Fibroblast of skin of left biceps (primary cell): Measurements from ENCODE around the gene THSD1.
"Not testable (repeated sequence)": the region's sequence is repeated elsewhere in the genome, so short reads cannot be mapped to it uniquely, and the experiment has no call there.

ENCODE experiments used
- DNase-seq, 2 experiments: peaks; one replicate each; pipeline ENCODE4 v3.0.0-alpha.2; 2013; ENCODE audit warnings: low read depth in 2 of 2

THSD1 gene

DNA sequence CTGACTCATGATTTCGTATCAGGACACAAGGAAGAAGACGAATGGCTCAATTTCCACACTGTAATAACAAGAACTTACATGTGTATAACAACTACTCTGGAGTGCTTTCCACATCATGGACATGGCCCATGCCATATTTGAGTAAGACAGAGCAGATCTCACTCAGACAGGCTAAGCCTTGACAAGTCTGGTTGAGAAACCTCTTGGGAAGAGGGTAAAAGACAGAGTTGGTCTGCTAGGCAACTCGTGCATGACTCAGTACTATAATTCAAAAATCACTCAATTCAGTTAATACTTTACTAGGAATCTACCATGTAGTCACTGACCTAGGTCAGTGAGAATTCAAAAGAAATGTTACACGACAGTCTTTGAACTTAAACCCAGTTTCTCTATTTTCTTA is 5.7 kb upstream of the THSD1 start:
- peak; percentile 19 to 33 for DNase-seq

DNA sequence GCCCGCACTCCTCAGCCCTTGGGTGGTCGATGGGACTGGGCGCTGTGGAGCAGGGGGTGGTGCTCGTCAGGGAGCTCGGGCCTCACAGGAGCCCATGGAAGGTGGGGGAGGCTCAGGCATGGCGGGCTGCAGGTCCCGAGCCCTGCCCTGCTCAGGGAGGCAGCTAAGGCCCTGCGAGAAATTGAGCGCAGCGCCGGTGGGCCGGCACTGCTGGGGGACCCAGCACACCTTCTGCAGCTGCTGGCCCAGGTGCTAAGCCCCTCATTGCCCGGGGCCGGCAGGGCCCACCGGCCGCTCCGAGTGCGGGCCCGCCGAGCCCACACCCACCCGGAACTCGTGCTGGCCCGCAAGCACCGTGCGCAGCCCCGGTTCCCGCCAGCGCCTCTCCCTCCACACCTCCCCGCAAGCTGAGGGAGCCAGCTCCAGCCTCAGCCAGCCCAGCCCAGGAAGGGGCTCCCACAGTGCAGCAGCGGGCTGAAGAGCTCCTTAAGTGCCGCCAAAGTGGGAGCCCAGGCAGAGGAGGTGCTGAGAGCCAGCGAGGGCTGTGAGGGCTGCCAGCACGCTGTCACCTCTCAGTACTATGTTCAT is 2.2 kb upstream of the THSD1 start:
- DNase-seq = not testable (repeated sequence)

DNA sequence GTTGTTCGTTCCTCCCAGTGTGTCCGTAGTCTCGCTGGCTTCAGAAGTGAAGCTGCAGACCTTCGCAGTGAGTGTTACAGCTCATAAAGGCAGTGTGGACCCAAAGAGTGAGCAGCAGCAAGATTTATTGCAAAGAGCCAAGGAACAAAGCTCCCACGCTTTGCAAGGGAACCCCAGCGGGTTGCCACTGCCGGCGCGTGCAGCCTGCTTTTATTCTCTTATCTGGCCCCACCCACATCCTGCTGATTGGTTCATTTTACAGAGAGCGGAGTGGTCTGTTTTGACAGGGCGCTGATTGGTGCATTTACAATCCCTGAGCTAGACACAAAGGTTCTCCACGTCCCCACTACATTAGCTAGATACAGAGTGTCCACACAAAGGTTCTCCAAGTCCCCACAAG is 1.5 kb upstream of the THSD1 start:
- not testable (repeated sequence) for DNase-seq

DNA sequence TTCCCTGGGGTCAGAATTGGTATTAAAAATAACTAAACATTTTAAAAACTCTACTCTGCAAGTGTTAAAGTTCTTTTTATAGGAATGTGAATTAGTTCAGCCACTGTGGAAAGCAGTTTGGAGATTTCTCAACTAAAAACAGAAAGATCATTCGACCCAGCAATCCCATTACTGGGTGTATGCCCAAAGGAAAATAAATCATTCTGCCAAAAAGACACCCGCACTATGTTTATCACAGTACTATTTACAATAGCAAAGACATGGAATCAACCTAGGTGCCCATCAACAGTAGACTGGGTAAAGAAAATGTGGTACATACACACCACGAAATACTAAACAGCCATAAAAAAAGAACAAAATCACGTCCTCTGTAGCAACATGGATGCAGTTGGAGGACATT is 657 bp upstream of the THSD1 start:
- no peak for DNase-seq

DNA sequence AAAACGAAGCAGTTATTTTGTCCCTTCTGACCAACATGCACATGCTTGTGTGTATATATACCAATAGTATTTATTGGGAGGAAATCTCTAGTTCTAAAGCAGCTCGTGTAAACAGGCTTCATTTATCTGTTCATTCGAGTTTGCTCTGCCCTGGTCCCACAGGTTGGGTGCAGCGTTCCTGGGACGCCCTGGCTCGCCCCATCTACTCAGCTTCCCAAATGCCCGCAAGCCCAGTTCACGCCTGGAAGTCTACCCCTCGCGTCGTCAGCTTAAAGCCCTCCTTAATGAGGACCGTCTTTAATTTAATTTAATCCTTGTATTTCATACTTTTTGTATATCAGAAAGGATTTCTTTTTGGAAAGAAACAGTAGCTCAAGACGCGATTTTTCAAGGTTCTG is 604 bp downstream of the THSD1 start:
- DNase-seq = no peak

DNA sequence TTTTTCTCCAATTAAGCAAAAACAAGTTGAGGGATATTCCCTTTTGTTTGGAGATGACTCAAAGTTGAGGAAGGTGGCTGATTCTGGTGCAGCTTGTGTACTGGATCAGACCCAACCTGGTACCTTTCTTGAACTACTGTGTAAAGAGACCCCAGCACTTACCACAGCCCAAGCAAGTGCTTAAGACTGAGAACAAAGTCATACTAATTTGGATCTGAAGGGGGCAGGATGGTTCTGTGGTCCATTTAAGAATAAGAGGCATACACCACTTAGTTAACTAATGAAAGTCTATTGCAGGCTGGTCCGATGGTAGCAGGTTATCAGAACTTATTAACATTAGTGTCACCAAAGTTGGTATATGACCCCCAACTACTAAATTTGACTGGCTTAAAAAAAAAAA is 6.3 kb downstream of the THSD1 start:
- no peak for DNase-seq

DNA sequence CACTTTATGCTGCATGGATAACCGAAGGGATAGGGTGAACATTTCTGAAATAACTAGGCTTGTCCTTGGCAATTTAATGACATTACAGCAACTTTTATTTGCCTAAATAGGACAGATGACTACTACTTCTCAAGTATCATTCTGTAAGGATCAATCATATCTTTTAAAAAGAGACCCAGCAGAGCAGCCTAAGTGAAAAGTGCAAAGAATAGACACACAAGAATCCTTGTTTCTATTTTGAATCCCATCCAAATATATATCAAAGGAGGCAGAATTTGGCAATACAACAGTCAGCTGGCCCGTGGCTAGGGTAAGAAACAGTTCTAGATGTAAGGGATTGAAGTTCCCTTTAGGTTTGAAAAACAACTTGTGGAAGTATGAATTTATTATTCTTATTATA is 6.9 kb downstream of the THSD1 start:
- no peak for DNase-seq

DNA sequence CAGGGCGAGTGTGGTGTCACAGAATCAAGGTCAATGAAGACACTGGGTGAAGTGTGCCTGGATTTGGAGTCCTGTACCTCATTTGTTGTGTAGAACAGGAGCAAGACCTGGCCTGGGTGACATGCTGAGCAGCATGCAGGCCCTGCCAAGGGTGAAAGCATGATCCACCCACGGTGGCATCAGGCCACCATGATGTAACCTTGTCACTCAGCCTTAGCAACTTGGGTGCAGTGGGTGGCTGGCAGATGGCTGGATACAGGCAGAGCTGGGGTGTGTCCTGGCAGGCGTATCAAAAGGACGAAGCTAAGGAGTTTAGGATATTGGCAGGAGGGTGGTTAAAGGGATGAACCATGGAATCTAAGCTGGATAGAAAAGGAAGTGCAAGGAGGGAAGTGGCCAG is 10.3 kb downstream of the THSD1 start:
- DNase-seq = no peak

DNA sequence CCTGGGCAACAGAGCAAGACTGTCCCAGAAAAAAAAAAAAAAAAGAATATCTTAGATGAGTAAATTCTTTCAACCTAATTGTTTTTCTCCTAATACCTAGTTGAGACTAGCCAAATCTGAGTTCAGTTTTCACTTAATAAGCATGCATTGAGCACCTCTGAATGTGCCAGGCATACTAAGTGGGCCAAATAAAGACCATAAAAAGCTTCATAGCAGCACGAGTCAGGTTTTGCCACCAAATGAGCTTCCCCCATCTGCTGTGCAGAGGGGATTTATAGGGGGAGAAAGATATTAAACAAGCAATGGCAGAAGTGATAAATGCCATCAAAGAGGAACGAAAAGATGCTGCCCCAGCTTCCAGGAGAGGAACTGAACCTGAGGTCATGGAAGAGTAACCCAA is 11.4 kb downstream of the THSD1 start:
- DNase-seq = no peak

DNA sequence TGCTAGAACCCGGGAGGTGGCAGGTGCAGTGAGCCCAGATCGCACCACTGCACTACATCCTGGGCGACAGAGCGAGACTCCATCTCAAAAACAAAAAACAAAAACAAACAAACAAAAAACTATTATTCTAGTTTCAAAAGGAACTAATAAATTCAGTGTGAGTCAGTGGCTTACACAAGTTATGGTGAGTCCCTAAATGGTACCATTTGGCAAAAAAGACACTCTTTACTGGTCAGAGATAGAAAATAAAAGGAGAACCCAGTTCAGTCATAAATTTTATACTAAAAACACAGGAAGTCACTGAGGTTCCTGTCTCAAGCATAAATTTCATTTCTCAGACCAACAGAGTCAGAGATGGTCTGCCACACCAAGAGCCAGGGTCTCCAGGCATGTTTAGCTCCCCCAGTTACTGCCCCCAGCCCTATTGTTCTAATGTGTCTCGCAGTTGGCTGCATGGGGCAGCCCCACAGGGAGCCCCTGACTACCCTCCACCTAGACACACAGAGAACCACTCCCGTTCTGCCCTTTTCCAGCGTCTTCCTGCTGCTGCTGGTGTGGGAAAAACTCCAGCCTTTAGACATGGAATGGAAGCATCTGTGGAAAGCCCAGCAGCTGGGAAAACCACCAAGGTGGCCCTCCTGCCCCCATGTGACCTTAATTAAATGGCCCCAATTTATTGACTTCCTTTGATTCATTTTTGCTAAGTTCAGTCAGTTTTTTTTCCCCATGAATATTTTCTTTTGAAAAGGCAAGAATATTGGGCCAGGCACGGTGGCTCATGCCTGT is 12.2 kb downstream of the THSD1 start:
- DNase-seq = no peak

DNA sequence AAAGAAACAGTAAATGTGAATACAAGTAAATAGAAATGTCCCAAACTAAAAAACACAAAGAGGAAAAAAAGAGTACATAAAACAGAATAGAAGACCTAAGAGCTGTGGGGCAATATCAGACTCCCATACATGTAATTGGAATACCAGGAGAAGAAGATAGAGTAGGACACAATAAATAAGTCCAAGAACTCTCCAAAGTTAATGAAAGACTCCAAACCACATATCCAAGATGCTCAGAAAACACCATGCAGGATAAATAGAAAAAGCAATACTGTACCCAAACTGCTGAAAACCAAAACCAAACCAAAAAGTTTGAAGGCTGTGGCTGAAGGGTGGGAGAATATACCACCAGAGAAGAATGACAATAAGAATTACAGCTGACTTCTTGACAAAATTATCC is 18.3 kb downstream of the THSD1 start:
- no peak for DNase-seq

DNA sequence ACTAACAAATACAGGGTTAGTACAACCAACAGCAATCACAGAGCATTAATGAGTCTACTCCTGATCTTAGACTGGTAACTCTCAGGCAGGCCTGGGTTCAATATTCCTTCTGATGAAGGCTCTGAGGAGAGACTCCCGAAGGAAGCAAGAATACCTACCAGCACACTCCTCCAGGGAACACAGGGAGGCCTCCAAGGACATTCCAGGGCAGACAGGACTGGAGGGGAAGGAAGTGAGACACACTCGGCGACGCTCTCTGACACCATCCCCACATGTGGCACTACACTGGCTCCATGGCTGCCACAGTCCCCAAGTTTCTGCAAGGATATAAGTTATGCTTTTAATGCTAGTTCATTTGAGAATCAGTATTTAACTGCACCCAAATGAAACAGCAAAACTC is 20.1 kb downstream of the THSD1 start:
- no peak for DNase-seq

DNA sequence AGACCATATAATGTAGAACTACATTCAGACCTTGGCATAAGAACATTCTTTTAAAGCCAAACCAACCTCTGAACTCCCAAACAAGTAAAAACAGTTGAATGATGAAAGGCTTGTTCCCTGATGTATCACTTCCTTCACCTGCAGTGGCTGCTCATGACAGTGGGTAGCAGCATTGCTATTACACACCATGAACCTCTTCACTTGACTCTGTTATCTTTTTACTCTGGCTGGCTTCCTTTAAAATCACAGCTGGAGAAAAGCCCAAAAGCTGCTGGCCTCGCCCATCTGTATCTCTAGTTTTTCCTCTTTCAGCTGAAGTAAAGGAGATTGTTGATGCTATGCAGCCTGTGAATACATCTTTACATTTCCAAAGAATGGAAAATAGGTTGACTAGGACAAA is 22.6 kb downstream of the THSD1 start:
- no peak for DNase-seq

DNA sequence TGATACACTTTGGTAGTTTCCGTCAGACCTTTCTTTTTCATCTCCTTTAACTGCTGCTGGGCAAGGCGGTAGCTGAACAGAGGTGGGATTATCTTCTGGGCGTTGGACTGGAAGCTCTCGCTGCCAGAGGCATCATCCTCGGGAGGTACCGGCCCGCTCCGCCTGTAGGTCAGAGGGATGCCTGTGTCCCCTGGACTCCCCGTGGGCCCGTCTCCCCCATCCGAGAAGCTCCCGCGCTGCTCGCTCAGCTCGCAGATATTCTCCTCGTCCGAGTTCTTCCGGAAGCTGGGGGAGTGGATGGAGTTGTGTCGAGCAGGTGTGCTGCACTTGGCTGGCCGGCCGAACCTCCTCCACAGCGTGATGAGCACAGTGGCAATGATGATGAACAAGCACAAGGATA is 27.7 kb downstream of the THSD1 start:
- no peak for DNase-seq

DNA sequence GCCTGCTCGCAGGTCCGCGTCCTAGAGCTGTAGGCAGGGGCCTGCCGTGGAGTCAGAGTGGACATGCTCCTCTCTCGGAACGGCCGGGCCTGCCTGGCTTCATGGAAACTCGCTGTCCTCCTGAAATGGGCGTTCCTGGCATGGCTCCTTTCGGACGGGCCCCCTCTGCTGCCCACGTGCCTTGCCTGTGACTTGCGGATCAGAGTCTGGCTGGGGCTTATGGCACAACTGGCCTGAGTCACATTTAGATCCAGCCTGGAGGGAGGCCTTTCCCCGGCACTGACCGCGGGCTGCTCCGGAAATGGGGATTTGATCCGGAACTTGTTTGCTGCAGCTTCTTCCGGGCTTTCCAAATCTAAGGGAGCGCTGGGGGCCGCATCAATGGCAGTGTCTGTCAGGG is 28.1 kb downstream of the THSD1 start:
- DNase-seq = no peak

DNA sequence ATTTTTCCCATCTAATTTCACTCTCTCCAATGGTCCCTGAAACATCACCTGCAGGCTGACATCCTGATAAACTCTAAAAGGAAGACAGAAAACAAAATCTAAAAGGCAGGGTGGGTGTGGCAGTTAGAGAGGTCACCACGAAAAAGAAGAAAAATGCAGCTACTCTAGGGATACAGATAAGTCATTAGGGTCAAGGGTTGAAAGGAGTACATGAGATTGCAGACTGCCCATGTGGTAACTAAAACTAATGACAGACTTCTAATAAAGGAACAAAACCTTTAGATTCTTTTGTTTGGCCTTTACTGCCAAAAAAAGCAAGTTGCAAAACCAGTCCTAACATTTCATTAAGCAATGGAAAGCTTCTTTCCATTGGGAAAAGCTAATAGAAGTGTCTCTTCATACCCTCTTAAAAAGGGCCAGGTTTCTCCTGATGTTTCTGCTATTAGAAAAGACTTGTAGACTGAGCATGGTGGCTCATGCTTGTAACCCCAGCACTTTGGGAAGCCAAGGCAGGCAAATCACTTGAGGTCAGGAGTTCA is 31.0 kb downstream of the THSD1 start:
- DNase-seq = no peak

DNA sequence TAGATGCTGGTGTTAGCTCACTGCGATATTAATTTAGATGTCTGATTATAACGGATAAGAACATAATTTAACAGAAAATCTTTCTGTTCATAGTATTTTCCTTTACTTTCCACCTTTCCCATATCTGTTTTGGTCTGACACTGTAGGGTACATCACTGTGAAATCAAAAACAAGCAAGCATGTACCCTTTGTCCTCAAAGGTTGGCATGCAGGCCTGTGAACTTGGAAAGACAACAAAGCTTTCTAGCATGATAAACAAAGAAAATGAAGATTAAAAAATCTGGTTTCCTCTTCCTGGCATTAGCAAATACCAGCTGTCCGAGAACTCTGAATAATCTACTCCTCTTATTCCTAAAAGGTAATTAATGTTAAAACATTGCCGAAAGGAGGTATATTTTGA is 31.6 kb downstream of the THSD1 start:
- no peak for DNase-seq

DNA sequence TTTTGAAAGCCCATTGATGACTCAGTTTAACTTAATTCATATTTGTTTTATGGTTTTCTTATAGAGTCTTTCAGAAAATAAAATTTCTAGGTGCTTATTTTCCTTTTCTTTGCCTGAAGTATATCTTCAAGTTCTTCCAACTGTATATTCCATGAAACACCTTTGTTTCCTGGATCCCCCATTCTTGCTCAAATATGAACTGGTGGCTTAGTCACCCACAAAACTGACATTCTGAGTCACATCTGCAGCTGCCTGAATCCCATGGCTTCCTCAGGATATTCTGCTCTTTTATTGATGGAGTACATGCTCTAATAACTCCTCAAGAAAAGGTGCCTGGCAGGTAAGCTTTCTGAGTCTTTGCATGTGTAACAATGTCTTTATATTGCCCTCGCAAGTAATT is 32.7 kb downstream of the THSD1 start:
- DNase-seq = not testable (repeated sequence)

DNA sequence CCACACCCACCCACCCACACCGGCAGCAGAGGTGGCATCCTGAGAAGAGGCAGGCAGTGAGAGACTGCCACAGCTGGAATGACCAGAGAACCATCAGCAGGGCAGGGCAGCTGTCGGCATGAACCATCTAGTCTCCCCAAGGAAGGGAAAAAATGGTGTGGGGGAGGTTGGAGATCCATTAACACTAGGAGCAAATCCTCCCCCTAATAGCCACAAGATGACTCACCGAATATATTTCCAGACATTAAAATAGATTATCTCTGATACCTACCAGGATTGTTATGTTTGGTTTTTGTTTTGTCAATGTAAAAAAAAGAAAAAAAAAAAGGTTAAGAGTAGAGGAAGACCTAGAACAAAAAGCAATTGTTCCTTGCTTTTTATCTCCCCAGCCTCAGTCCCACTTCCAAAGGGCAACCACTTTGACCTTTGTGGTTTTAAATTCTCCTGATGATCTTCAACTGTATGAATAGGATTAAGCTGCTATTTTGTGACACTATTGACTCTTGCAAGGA is 34.2 kb downstream of the THSD1 start:
- peak in 1 of 2 experiments; percentile 20 for DNase-seq

DNA sequence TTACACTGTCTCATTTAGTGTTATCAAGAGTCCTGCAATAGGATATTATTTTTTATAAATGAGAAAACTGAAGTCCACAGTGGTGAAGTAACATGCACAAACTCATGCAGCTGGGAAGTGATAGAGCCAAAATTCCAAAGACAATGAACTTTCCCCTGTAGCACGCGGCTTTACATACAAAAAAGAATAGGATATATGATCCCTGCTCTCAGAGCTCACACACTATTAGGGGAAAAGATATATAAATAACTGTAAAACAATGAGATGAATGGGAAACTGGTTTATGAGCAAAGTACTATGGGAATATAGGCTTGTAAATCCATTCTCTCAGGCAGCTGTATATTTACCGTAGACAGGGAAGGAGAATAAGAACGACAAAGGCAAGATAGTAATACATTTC is 39.7 kb downstream of the THSD1 start:
- DNase-seq = no peak

DNA sequence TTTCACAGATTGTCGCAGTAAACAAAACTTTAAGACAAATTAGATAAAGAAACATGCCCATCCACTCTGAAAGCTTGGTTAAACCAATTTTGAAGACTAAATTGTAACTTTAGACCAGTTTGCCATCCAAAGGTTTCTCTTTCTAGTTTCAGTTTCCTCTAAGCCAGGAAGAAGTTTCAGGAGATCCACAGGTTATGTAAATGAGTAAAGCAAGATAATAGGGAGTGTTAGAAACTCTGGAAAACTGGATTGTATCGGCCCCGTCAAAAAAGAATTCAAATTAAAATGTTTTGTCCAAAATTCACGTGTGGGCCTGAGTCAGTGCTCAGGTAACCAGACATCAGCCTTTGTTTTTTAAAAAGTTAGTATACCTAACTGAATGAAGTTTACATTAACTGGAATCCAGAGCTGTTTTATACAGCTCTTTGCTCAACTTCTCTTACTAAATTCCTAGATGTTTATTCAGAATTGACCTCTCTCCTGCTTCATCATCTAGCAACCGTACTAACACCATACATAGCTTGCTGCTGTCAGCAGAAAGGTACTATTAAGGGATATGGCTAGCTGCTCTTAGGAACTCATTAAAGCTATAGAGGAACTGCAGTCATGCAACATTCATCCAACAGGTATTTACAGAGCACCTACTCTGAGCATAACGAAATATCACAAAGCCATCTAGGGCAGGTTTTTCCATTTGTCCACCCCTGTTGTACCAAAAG is 43.6 kb downstream of the THSD1 start:
- DNase-seq = not testable (repeated sequence)

DNA sequence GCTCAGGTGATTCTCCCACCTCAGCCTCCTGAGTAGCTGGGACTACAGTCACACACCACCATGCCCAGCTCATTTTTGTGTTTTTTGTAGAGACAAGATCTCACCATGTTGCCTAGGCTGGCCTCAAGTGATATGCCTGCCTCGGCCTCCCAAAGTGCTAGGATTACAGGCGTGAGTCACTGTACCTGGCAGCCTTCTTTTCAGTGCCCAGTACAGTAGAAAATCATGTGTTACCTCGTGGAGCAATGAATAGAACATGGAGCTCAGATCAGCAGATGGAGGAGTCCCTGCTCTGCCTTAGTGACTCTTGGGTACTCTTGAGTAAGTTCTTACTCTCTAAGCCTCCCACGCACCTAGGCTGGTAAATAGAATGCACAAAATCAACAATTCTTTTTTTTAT is 44.7 kb downstream of the THSD1 start:
- no peak for DNase-seq

DNA sequence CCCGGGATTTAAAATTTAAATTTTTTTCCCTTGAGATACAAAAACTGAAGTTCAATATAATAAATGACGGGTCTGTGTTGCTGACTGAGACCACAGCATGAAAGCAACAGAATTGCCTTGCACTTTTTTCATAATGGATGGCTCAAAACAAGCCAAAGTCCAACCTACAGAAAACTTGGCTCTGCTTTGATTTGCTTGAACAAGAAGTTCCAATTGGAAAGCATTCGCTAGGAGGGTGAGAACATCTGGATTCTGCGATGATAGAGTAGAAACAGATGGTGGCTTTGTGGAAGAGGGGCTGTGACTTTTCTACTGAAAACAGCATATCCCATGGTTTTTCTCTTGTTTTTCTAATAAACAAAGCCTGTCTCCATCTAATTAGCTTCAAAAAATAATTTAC is 46.4 kb downstream of the THSD1 start:
- peak; percentile 53 to 54 for DNase-seq
